Measurements from ENCODE around the gene MICALL2. TPM values are rescaled to one million over a fixed set of nuclear protein-coding genes. Genes with fewer than 3 reads are reported as not detected.

The MICALL2 gene
- total RNA-seq, 1 donor from 2014 or later, result 76.5 TPM

GRCh38 chr7:1423264-1423811 is 35.9 kb downstream of the MICALL2 start:
- peaks cover 3% of the 10 kb centered on the region for H3K27me3 ChIP-seq
- intact Hi-C loops (cut with DNase I), result no loop called here

GRCh38 chr7:1422512-1423263 is 36.6 kb downstream of the MICALL2 start:
- intact Hi-C loops (cut with DNase I), result no loop called here
- H3K36me3 ChIP-seq, result no peaks in the 10 kb centered on the region
- H3K4me3 ChIP-seq, result no peak overlapping the region
- no peak for TF ChIP-seq CTCF (IDR thresholded peaks at IDR 0.05)
- H3K27ac ChIP-seq, result no peak overlapping the region
- no peaks in the 10 kb centered on the region for H3K4me1 ChIP-seq
- DNase-seq (ENCODE audit: low spot score in 2 of 2), result no peak
- H3K27me3 ChIP-seq, result peaks cover 3% of the 10 kb centered on the region
- H3K9me3 ChIP-seq, result no peaks in the 10 kb centered on the region

More at GRCh38 chr7:1423264-1423811, 35.9 kb downstream of the MICALL2 start:
- H3K27ac ChIP-seq, result no peak overlapping the region
- H3K36me3 ChIP-seq, result no peaks in the 10 kb centered on the region
- no peaks in the 10 kb centered on the region for H3K4me1 ChIP-seq
- no peak for TF ChIP-seq CTCF (IDR thresholded peaks at IDR 0.05)
- DNase-seq (ENCODE audit: low spot score in 2 of 2), result no peak
- no peaks in the 10 kb centered on the region for H3K9me3 ChIP-seq
- no peak overlapping the region for H3K4me3 ChIP-seq

GRCh38 chr7:1421946-1422345 is 37.3 kb downstream of the MICALL2 start:
- Histone ChIP-seq H3K9me3 (no peaks in the 10 kb centered on the region), H3K4me3 (no peak overlapping the region), H3K4me1 (no peaks in the 10 kb centered on the region), H3K36me3 (no peaks in the 10 kb centered on the region), H3K27me3 (peaks cover 3% of the 10 kb centered on the region), H3K27ac (no peak overlapping the region)
- TF ChIP-seq CTCF (IDR thresholded peaks at IDR 0.05), result no peak
- intact Hi-C loops (cut with DNase I), result no loop called here
- DNase-seq (ENCODE audit: low spot score in 2 of 2), result no peak

GRCh38 chr7:1421020-1421790 is 38.1 kb downstream of the MICALL2 start:
- Histone ChIP-seq H3K36me3 (no peaks in the 10 kb centered on the region), H3K4me1 (no peaks in the 10 kb centered on the region), H3K4me3 (no peak overlapping the region), H3K9me3 (no peaks in the 10 kb centered on the region), H3K27ac (no peak overlapping the region), H3K27me3 (peaks cover 3% of the 10 kb centered on the region)
- no peak for TF ChIP-seq CTCF (IDR thresholded peaks at IDR 0.05)
- intact Hi-C loops (cut with DNase I), result no loop called here
- DNase-seq (ENCODE audit: low spot score in 2 of 2), result no peak

GRCh38 chr7:1419688-1420087 is 39.6 kb downstream of the MICALL2 start:
- peaks cover 3% of the 10 kb centered on the region for H3K27me3 ChIP-seq
- intact Hi-C loops (cut with DNase I), result no loop called here

More at GRCh38 chr7:1419688-1420087, 39.6 kb downstream of the MICALL2 start:
- TF ChIP-seq CTCF (IDR thresholded peaks at IDR 0.05), result no peak
- no peak overlapping the region for H3K4me3 ChIP-seq
- H3K9me3 ChIP-seq, result no peaks in the 10 kb centered on the region
- DNase-seq (ENCODE audit: low spot score in 2 of 2), result no peak
- no peak overlapping the region for H3K27ac ChIP-seq
- H3K4me1 ChIP-seq, result no peaks in the 10 kb centered on the region
- H3K36me3 ChIP-seq, result no peaks in the 10 kb centered on the region
